ENCODE results near the gene RASSF1. TPM values are rescaled to one million over a fixed set of nuclear protein-coding genes. Genes with fewer than 3 reads are reported as not detected.
"Not testable (repeated sequence)": the region's sequence is repeated elsewhere in the genome, so short reads cannot be mapped to it uniquely, and the experiment has no call there.

RASSF1 gene
- polyA plus RNA-seq, 1 donor = 32.8 TPM

- DNase-seq (ENCODE audit: low read depth) = no peak
These were observed 54.1 kb downstream of the RASSF1 start for GRCh38 chr3:50286322-50287227.

DNA sequence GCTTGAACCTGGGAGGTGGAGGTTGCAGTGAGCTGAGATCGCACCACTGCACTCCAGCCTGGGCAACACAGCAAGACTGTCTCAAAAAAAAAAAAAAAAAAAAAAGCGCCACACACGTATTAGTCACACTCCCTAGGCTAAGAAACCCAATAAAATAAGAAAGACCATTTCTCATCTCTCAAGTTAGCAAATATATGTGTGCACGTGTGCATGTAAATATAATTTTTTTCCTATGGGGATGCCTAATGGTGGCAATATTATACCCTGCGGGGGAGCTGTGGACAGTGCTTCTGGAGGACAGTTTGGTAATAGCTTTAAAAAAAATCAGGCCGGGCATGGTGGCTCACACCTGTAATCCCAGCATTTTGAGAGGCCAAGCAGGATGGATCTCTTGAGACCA, 56.5 kb downstream of the RASSF1 start:
- DNase-seq (ENCODE audit: low read depth) = not testable (repeated sequence)

Other genes starting within 250 kb of the RASSF1 start
- 9.0 TPM for gene SEMA3F, start 185.5 kb downstream of the RASSF1 start, polyA plus RNA-seq (ENCODE audit: insufficient read length)
- not detected for gene GNAT1, start 149.2 kb downstream of the RASSF1 start, polyA plus RNA-seq (ENCODE audit: insufficient read length)
- gene SLC38A3, start 135.6 kb downstream of the RASSF1 start, polyA plus RNA-seq (ENCODE audit: insufficient read length) = 3.9 TPM
- 158 TPM for gene GNAI2, start 104.6 kb downstream of the RASSF1 start, polyA plus RNA-seq (ENCODE audit: insufficient read length)
- 36.7 TPM for gene SEMA3B, start 71.7 kb downstream of the RASSF1 start, polyA plus RNA-seq (ENCODE audit: insufficient read length)
- gene LSMEM2, start 61.7 kb downstream of the RASSF1 start, polyA plus RNA-seq (ENCODE audit: insufficient read length) = 41.6 TPM
- gene IFRD2, start 48.4 kb downstream of the RASSF1 start, polyA plus RNA-seq (ENCODE audit: insufficient read length) = 46.2 TPM
- gene HYAL3, start 41.4 kb downstream of the RASSF1 start, polyA plus RNA-seq (ENCODE audit: insufficient read length) = 2.3 TPM
- 6.3 TPM for gene NAA80, start 41.4 kb downstream of the RASSF1 start, polyA plus RNA-seq (ENCODE audit: insufficient read length)
- gene HYAL1, start 37.3 kb downstream of the RASSF1 start, polyA plus RNA-seq (ENCODE audit: insufficient read length) = 1.7 TPM
- gene HYAL2, start 18.1 kb downstream of the RASSF1 start, polyA plus RNA-seq (ENCODE audit: insufficient read length) = 39.7 TPM
- 16.4 TPM for gene TUSC2, start 12.6 kb downstream of the RASSF1 start, polyA plus RNA-seq (ENCODE audit: insufficient read length)
- gene ZMYND10, start 4.9 kb upstream of the RASSF1 start, polyA plus RNA-seq (ENCODE audit: insufficient read length) = 1.1 TPM
- 19.6 TPM for gene NPRL2, start 9.9 kb upstream of the RASSF1 start, polyA plus RNA-seq (ENCODE audit: insufficient read length)
- 5.2 TPM for gene CYB561D2, start 10.0 kb upstream of the RASSF1 start, polyA plus RNA-seq (ENCODE audit: insufficient read length)
- gene TMEM115, start 18.7 kb upstream of the RASSF1 start, polyA plus RNA-seq (ENCODE audit: insufficient read length) = 23.3 TPM
- gene CACNA2D2, start 162.8 kb upstream of the RASSF1 start, polyA plus RNA-seq (ENCODE audit: insufficient read length) = 4.3 TPM
- gene C3orf18, start 226.9 kb upstream of the RASSF1 start, polyA plus RNA-seq (ENCODE audit: insufficient read length) = 19.8 TPM
- 12.4 TPM for gene HEMK1, start 228.7 kb upstream of the RASSF1 start, polyA plus RNA-seq (ENCODE audit: insufficient read length)